HG03135 (cell line): ENCODE data around the gene SCG5.
"Not testable (repeated sequence)": the region's sequence is repeated elsewhere in the genome, so short reads cannot be mapped to it uniquely, and the experiment has no call there.

Experiments used
- ATAC-seq: cut with Tn5 transposase; IDR thresholded peaks from one replicate; pipeline ENCODE4 v1.9.1; 2021; ENCODE audit warnings: mild to moderate bottlenecking, moderate library complexity; ENCODE audit not compliant: unreplicated experiment

The SCG5 gene

GRCh38 chr15:32641517-32642059, at the start of gene SCG5:
SCG5 (plus strand) TSS chr15:32641710; CDS start chr15:32643593, 1,883 bp downstream.
- no peak for ATAC-seq

- ATAC-seq, result not testable (repeated sequence)
These were observed 48.4 kb upstream of the SCG5 start, which contains the start of gene GOLGA8N for GRCh38 chr15:32593151-32593550. GOLGA8N (plus strand) TSS chr15:32593456.

- not testable (repeated sequence) for ATAC-seq
These were observed 32.0 kb upstream of the SCG5 start for GRCh38 chr15:32609518-32609917.

GRCh38 chr15:32610719-32611118, 30.8 kb upstream of the SCG5 start:
- not testable (repeated sequence) for ATAC-seq

- peak; percentile 3 for ATAC-seq
These were observed 26.8 kb upstream of the SCG5 start for GRCh38 chr15:32614712-32615050.

- peak; percentile 71 for ATAC-seq
These were observed 26.2 kb upstream of the SCG5 start, which contains the start of gene ARHGAP11A for GRCh38 chr15:32615051-32615870. ARHGAP11A (plus strand) TSS chr15:32615504; CDS start chr15:32616212, 708 bp downstream.

- ATAC-seq, result peak; percentile 7
These were observed 25.6 kb upstream of the SCG5 start for GRCh38 chr15:32615871-32616426.

- ATAC-seq, result no peak
These were observed 5.1 kb upstream of the SCG5 start for GRCh38 chr15:32636410-32636809.

GRCh38 chr15:32636908-32637567, 4.5 kb upstream of the SCG5 start:
- peak; percentile 49 for ATAC-seq

- no peak for ATAC-seq
These were observed 3.8 kb upstream of the SCG5 start for GRCh38 chr15:32637704-32638103.

- no peak for ATAC-seq
These were observed 1.3 kb downstream of the SCG5 start for GRCh38 chr15:32642667-32643435.

- ATAC-seq, result no peak
These were observed 2.5 kb downstream of the SCG5 start for GRCh38 chr15:32643907-32644445.

- ATAC-seq, result no peak
These were observed 4.8 kb downstream of the SCG5 start for GRCh38 chr15:32646291-32646690.

- ATAC-seq, result no peak
These were observed 7.8 kb downstream of the SCG5 start for GRCh38 chr15:32649342-32649741.

GRCh38 chr15:32651229-32651837, 9.8 kb downstream of the SCG5 start:
- ATAC-seq, result peak; percentile 70

- no peak for ATAC-seq
These were observed 10.7 kb downstream of the SCG5 start for GRCh38 chr15:32652178-32652577.

- ATAC-seq, result no peak
These were observed 14.6 kb downstream of the SCG5 start for GRCh38 chr15:32656091-32656490.

- ATAC-seq, result no peak
These were observed 15.0 kb downstream of the SCG5 start for GRCh38 chr15:32656496-32656895.

- peak; percentile 62 for ATAC-seq
These were observed 15.8 kb downstream of the SCG5 start for GRCh38 chr15:32657198-32657883.
